GOT3 (cell line): ENCODE results near the gene MKI67.
"Not testable (repeated sequence)": the region's sequence is repeated elsewhere in the genome, so short reads cannot be mapped to it uniquely, and the experiment has no call there.

Source experiments
- DNase-seq: peaks from one replicate; lab custom pipeline; 2025; ENCODE audit warnings: mixed read lengths; lab: John Stamatoyannopoulos, UW

Gene MKI67

GRCh38 chr10:128125944-128126764 is at the start of gene MKI67:
TSS of gene MKI67 (minus strand) at chr10:128126423. CDS start at chr10:128125667, 756 bp downstream.
- peak; percentile 36 for DNase-seq

GRCh38 chr10:128174581-128175559 is 48.6 kb upstream of the MKI67 start:
- DNase-seq: no peak

GRCh38 chr10:128173386-128173785 is 47.2 kb upstream of the MKI67 start:
- no peak for DNase-seq

- DNase-seq: no peak
These were observed 46.5 kb upstream of the MKI67 start for GRCh38 chr10:128172756-128173155.

- no peak for DNase-seq
These were observed 43.7 kb upstream of the MKI67 start for GRCh38 chr10:128169811-128170379.

- DNase-seq: no peak
These were observed 41.8 kb upstream of the MKI67 start for GRCh38 chr10:128167926-128168520.

GRCh38 chr10:128167123-128167522 is 40.9 kb upstream of the MKI67 start:
- DNase-seq: not testable (repeated sequence)

- DNase-seq: no peak
These were observed 39.9 kb upstream of the MKI67 start for GRCh38 chr10:128166151-128166550.

GRCh38 chr10:128165536-128165935 is 39.3 kb upstream of the MKI67 start:
- no peak for DNase-seq

GRCh38 chr10:128163701-128164100 is 37.5 kb upstream of the MKI67 start:
- no peak for DNase-seq

GRCh38 chr10:128161031-128161430 is 34.8 kb upstream of the MKI67 start:
- no peak for DNase-seq

GRCh38 chr10:128160297-128160711 is 34.1 kb upstream of the MKI67 start:
- DNase-seq: no peak

- DNase-seq: no peak
These were observed 32.0 kb upstream of the MKI67 start for GRCh38 chr10:128158021-128158795.

- no peak for DNase-seq
These were observed 31.0 kb upstream of the MKI67 start for GRCh38 chr10:128156999-128157755.

GRCh38 chr10:128152741-128153580 is 26.7 kb upstream of the MKI67 start:
- DNase-seq: no peak

- no peak for DNase-seq
These were observed 24.8 kb upstream of the MKI67 start for GRCh38 chr10:128151031-128151430.

GRCh38 chr10:128150561-128150960 is 24.3 kb upstream of the MKI67 start:
- no peak for DNase-seq

- DNase-seq: no peak
These were observed 23.8 kb upstream of the MKI67 start for GRCh38 chr10:128150045-128150493.

GRCh38 chr10:128149267-128150014 is 23.2 kb upstream of the MKI67 start:
- DNase-seq: no peak
